B cell (primary cell): ENCODE results near the gene SEMA3F. TPM values are rescaled to one million over a fixed set of nuclear protein-coding genes. Genes with fewer than 3 reads are reported as not detected.

Experiments
- ATAC-seq: fragments of 200-7000 bp; cut with Tn5 transposase; one replicate; pipeline ENCODE4 v1.10.0; 2021; ENCODE audit warnings: low read depth, mild to moderate bottlenecking, moderate number of reproducible peaks, moderate library complexity
- CTCF ChIA-PET: fragments of 350-600 bp; sonication (Branson Sonifier 250); formaldehyde crosslinking; loops from one replicate; lab custom pipeline; 2021; ENCODE audit warnings: antibody characterized with exemption, inconsistent platforms; lab: Charles Lee
- POLR2A ChIA-PET: fragments of 350-600 bp; sonication (Branson Sonifier 250); formaldehyde crosslinking; loops from one replicate; lab custom pipeline; 2021; ENCODE audit warnings: antibody characterized with exemption; lab: Charles Lee
- DNase-seq: peaks from one replicate; pipeline ENCODE4 v3.0.0; 2013
- H2AFZ ChIP-seq: 2 replicates; pipeline ENCODE4 v1.6.1; 2012; ENCODE audit warnings: mild to moderate bottlenecking, low read depth, low read length; ENCODE audit not compliant: insufficient read depth, poor library complexity, severe bottlenecking
- H3K27ac ChIP-seq, 2 donors: 1 replicate in 1 of 2; 2 replicates in 1 of 2; pipeline ENCODE4 v1.5.1; 2012 to 2013; ENCODE audit warnings: low read length in 2 of 2, mild to moderate bottlenecking in 2 of 2, moderate library complexity in 1 of 2
- H3K27me3 ChIP-seq, 4 experiments: fragments of 200-600 bp in 1 of 4; sonication (generic) in 1 of 4; replicated peaks in 1 of 4; 1 replicate in 2 of 4; 2 replicates in 2 of 4; pipeline versions ENCODE4 v1.6.1 to v1.7.0; 2013 to 2016; ENCODE audit warnings: low read length in 3 of 4, mild to moderate bottlenecking in 2 of 4, mixed read lengths in 1 of 4, moderate library complexity in 1 of 4; ENCODE audit not compliant: insufficient read depth in 4 of 4, control insufficient read depth in 3 of 4; ENCODE audit errors: control extremely low read depth in 1 of 4
- H3K36me3 ChIP-seq, 2 experiments: replicated peaks in 1 of 2; 1 replicate in 1 of 2; 2 replicates in 1 of 2; pipeline versions ENCODE4 v1.6.1 to v1.7.1; 2013; ENCODE audit warnings: low read length in 1 of 2; ENCODE audit not compliant: insufficient read depth in 2 of 2, control insufficient read depth in 1 of 2; ENCODE audit errors: control extremely low read depth in 1 of 2, extremely low read depth in 1 of 2
- H3K4me1 ChIP-seq, 2 donors: fragments of 200-600 bp in 1 of 2; sonication (generic) in 1 of 2; 1 replicate in 1 of 2; 2 replicates in 1 of 2; pipeline versions ENCODE4 v1.5.1 to v1.6.1; 2013 to 2017; ENCODE audit warnings: low read length in 2 of 2; ENCODE audit not compliant: control insufficient read depth in 2 of 2, insufficient read depth in 2 of 2
- H3K4me2 ChIP-seq: replicated peaks from 2 replicates; pipeline ENCODE3; 2012; ENCODE audit warnings: mild to moderate bottlenecking, low read depth, low read length; ENCODE audit not compliant: poor library complexity, severe bottlenecking
- H3K4me3 ChIP-seq, 5 experiments: fragments of 200-600 bp in 1 of 5; sonication (generic) in 1 of 5; 1 replicate in 3 of 5; 2 replicates in 2 of 5; pipeline versions ENCODE4 v1.5.1 to v1.7.0; 2011 to 2016; ENCODE audit warnings: low read length in 4 of 5, mild to moderate bottlenecking in 4 of 5, low read depth in 2 of 5, control low read depth in 1 of 5, moderate library complexity in 1 of 5; ENCODE audit not compliant: insufficient read depth in 1 of 5; ENCODE audit errors: control extremely low read depth in 1 of 5, extremely low read depth in 1 of 5
- H3K79me2 ChIP-seq: fragments of 200-600 bp; sonication (generic); one replicate; pipeline ENCODE4 v1.6.0; 2016; ENCODE audit warnings: low read length; ENCODE audit not compliant: control insufficient read depth, insufficient read depth
- H3K9ac ChIP-seq: fragments of 200-600 bp; sonication (generic); 2 replicates; pipeline ENCODE4 v1.6.1; 2017; ENCODE audit warnings: mild to moderate bottlenecking, low read length, moderate library complexity
- H3K9me3 ChIP-seq, 3 donors: one replicate each; pipeline versions ENCODE4 v1.6.1 to v1.7.1; 2013; ENCODE audit warnings: low read length in 2 of 3; ENCODE audit not compliant: control insufficient read depth in 2 of 3, insufficient read depth in 1 of 3; ENCODE audit errors: control extremely low read depth in 1 of 3
- H4K20me1 ChIP-seq: 2 replicates; pipeline ENCODE4 v1.6.0; 2012; ENCODE audit warnings: mild to moderate bottlenecking, low read length; ENCODE audit not compliant: insufficient read depth, control insufficient read depth, poor library complexity, severe bottlenecking
- H3K27ac Mint-ChIP-seq: one replicate; pipeline ENCODE4 v1.8.0; 2021; ENCODE audit warnings: mixed read lengths
- H3K27me3 Mint-ChIP-seq: one replicate; pipeline ENCODE4 v1.8.0; 2021; ENCODE audit warnings: mixed read lengths
- H3K4me1 Mint-ChIP-seq: one replicate; pipeline ENCODE4 v1.8.0; 2021; ENCODE audit warnings: mixed read lengths
- H3K4me3 Mint-ChIP-seq: one replicate; pipeline ENCODE4 v1.8.0; 2021; ENCODE audit warnings: mixed read lengths
- H3K9me3 Mint-ChIP-seq: one replicate; pipeline ENCODE4 v1.8.0; 2022; ENCODE audit warnings: mixed read lengths; ENCODE audit not compliant: insufficient read depth
- CTCF ChIP-seq: fragments of 200-600 bp; IDR thresholded peaks from one replicate; pipeline ENCODE4 v1.8.0; 2022; ENCODE audit warnings: antibody characterized with exemption, mild to moderate bottlenecking
- EZH2 ChIP-seq: IDR thresholded peaks from 2 replicates; pipeline ENCODE4 v1.6.1; 2012; ENCODE audit warnings: borderline replicate concordance, low read depth, mild to moderate bottlenecking, moderate library complexity, low read length; ENCODE audit not compliant: insufficient read depth, poor library complexity, severe bottlenecking
- whole genome bisulfite sequencing: methylation state at CpG from one replicate; pipeline ENCODE4 v1.1.5; 2013; ENCODE audit warnings: missing lambda C conversion rate; ENCODE audit not compliant: insufficient coverage; 5-methylcytosine and 5-hydroxymethylcytosine counted together
- intact Hi-C: fragments of 100-400 bp; cut with micrococcal nuclease; formaldehyde crosslinking; loops from one replicate; pipeline ENCODE4 v1.10.0; 2022
- polyA plus RNA-seq: library from polyadenylated mRNA; depleted of rRNA; stranded (reverse); fragments of >200 nt; gene quantifications from 2 replicates; pipeline ENCODE4 v1.2.3, GENCODE V29; 2012
- total RNA-seq, 2 donors: library from RNA; stranded (reverse); fragments of 120-200 nt in 1 of 2; gene quantifications; 1 replicate in 1 of 2; 2 replicates in 1 of 2; pipeline versions ENCODE4 v1.2.3 to v1.2.4, GENCODE V29; 2013 to 2022

The SEMA3F gene
- total and polyA plus RNA-seq, 2 donors (not counting 1 experiment from before 2014, with no cell fraction given), result 0.27 TPM; not detected in 1

GRCh38 chr3:50207359-50208042 lies 52.4 kb downstream of the SEMA3F start:
- H3K27ac ChIP-seq, result no peak overlapping the region
- H3K27me3 ChIP-seq, result peaks cover 0 to 48% (median 26%) of the 10 kb centered on the region in 4 experiments
- ChIA-PET CTCF (interaction anchor here (4.3 kb wide), 1 partner anchor 13 kb away, joined by 27 read pairs; no protein-coding TSS in a partner anchor), POLR2A (no interaction called here)
- H2AFZ ChIP-seq, result no peak overlapping the region
- Mint-ChIP-seq H3K9me3 (no peaks in the 10 kb centered on the region), H3K4me1 (peaks cover 2% of the 10 kb centered on the region), H3K27ac (no peak overlapping the region), H3K4me3 (no peak overlapping the region), H3K27me3 (peaks cover 29% of the 10 kb centered on the region)
- no peaks in the 10 kb centered on the region for H4K20me1 ChIP-seq
- TF ChIP-seq EZH2 (no peak), CTCF (no peak)
- H3K4me1 ChIP-seq, result peaks cover 15 to 23% of the 10 kb centered on the region in 2 donors
- no peak overlapping the region for H3K9ac ChIP-seq
- 87% methylated on average over 9 of the region's 17 CpGs for WGBS
- no peak for ATAC-seq
- intact Hi-C loops, result no loop called here
- H3K4me2 ChIP-seq, result no peak overlapping the region
- no peaks in the 10 kb centered on the region for H3K36me3 ChIP-seq
- peaks cover 0 to 14% (median 0%) of the 10 kb centered on the region in 3 donors for H3K9me3 ChIP-seq
- DNase-seq, result no peak
- H3K79me2 ChIP-seq, result no peaks in the 10 kb centered on the region
- H3K4me3 ChIP-seq, result no peak overlapping the region

GRCh38 chr3:50208677-50209344 lies 53.7 kb downstream of the SEMA3F start:
- peaks cover 2% of the 10 kb centered on the region for H3K4me1 Mint-ChIP-seq
- H3K9me3 Mint-ChIP-seq, result no peaks in the 10 kb centered on the region
- peaks cover 15 to 23% of the 10 kb centered on the region in 2 donors for H3K4me1 ChIP-seq
- H3K36me3 ChIP-seq, result no peaks in the 10 kb centered on the region
- H3K27me3 ChIP-seq, result peaks cover 0 to 35% (median 19%) of the 10 kb centered on the region in 4 experiments
- H3K4me3 Mint-ChIP-seq, result no peak overlapping the region
- peaks cover 19% of the 10 kb centered on the region for H3K27me3 Mint-ChIP-seq
- H3K4me2 ChIP-seq, result no peak overlapping the region
- intact Hi-C loops, result no loop called here
- H3K27ac Mint-ChIP-seq, result no peak overlapping the region
- DNase-seq (no peak), ATAC-seq (no peak)
- H3K4me3 ChIP-seq, result no peak overlapping the region
- no peak overlapping the region for H3K27ac ChIP-seq
- no peaks in the 10 kb centered on the region for H4K20me1 ChIP-seq
- H3K9me3 ChIP-seq, result peaks cover 0 to 9% (median 0%) of the 10 kb centered on the region in 3 donors
- WGBS, result 88% methylated on average over 11 of the region's 14 CpGs
- no peak for TF ChIP-seq CTCF
- no peak for TF ChIP-seq EZH2
- H3K79me2 ChIP-seq, result no peaks in the 10 kb centered on the region
- H3K9ac ChIP-seq, result no peak overlapping the region
- ChIA-PET CTCF (interaction anchor here (0.9 to 1.8 kb wide), 2 partner anchors 14 to 17 kb away, joined by 3 to 4 read pairs; no protein-coding TSS in a partner anchor), POLR2A (no interaction called here)
- H2AFZ ChIP-seq, result no peak overlapping the region
